HS-27A (cell line): ENCODE measurements around the gene IFFO2.

Experiments used
- DNase-seq: peaks from one replicate; pipeline ENCODE4 v3.0.0-alpha.2; 2012; ENCODE audit warnings: low read depth, missing footprints

The IFFO2 gene

DNA sequence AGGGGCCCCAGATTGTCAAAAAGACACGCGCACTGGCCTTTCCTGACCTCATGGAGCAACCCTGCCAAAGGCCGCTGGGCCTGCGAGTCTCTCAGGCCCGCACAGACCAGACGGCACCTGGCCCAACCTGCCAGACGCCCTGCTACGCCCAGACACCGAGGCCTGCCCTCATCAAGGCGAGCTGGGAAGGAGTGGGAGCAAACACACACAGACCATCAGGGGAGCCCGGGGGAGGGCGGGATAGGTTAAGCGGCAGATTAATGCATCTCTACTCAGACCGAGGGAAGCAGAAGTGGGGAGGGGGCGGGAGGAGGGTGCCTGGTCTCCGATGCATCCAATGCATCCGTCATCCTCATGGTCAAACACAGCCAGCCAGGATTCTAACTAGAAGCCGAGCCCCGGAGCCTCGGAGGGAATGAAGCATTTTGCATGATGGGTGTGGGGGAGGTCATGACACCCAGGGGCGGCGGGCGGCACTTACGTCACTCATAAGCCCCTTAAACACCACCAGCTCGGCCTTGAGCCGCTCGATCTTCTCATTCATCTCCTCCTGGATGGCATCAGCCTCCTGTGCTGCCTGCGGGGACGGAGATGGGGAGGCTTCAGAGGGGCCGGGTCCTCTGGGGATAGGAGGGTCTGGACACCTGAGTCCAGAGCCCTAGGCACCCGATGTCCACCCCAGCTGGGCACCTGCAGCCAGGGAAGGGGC, 37.1 kb downstream of the IFFO2 start:
- no peak for DNase-seq

DNA sequence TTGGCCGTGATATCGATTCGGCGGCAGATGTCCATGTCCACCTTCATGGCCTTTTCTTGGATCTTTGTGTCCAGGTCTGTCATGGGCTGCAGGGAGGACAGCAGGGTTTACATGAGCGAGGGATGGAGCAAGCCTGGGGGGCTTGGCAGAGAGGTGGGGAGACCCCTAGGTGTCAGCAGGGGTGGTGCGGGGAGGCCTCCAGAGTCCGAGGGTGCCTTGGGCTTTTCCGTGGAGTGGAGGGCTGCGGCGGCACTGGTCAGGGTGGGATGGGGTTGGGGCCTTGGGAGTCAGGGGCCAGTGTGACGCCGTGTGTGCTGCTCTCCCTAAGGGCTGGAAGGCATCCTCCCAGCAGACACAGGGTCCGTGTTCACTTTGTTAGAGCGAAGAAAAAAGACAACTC, 38.1 kb downstream of the IFFO2 start:
- no peak for DNase-seq

DNA sequence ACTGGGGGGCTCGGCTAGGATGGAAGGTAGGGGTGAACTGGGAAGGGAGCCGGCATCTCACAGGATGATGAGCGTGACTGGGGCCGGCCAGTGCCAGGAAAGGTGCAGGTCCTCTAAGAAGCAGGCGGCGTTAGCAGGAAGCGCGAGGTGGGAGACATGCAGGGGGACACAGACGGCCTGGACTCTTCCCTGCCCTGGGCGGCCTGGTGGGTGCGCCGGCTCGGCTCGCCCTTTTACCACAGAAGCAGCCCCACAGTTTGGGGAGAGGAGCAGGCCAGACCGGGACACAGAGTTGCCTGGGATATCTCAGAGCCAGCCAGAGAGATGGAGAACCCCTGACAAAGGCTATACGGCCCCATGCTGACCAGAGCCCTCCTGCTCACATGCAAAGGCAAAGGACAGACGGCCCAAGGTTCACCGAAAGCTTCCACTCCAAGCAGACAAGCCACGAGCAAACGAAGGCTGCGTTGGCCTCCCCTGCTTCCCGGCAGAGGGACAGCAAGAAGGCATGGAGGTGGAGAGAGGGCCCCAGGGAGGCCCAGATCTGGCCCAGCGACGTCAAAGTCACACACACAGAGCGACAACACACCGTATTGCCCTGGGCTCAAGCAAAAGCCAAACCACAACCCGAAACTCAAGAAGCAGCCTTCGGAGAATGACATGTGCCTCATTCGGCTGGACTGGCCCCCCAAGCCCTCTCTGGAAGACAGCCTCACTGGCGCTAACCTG, 39.2 kb downstream of the IFFO2 start:
- DNase-seq, result no peak

DNA sequence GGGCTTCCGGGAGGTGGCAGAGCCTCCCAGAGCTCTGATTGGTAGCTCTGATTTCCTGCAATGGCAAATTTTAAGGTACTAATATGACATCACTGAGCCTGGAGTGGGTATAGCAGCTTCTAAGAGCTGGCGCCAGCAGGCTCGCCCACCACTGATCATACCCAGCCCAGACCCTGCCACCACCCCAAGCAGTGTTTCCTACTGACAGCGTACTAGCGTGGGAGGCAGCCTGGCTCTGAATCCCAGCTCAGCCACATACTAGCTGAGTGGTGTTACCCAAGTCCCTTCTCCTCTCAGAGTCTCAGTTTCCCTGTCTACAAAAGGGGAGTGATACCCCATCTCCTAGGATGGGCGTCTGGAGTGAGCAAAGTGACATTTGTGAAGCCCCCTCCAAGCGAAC, 41.1 kb downstream of the IFFO2 start:
- no peak for DNase-seq

DNA sequence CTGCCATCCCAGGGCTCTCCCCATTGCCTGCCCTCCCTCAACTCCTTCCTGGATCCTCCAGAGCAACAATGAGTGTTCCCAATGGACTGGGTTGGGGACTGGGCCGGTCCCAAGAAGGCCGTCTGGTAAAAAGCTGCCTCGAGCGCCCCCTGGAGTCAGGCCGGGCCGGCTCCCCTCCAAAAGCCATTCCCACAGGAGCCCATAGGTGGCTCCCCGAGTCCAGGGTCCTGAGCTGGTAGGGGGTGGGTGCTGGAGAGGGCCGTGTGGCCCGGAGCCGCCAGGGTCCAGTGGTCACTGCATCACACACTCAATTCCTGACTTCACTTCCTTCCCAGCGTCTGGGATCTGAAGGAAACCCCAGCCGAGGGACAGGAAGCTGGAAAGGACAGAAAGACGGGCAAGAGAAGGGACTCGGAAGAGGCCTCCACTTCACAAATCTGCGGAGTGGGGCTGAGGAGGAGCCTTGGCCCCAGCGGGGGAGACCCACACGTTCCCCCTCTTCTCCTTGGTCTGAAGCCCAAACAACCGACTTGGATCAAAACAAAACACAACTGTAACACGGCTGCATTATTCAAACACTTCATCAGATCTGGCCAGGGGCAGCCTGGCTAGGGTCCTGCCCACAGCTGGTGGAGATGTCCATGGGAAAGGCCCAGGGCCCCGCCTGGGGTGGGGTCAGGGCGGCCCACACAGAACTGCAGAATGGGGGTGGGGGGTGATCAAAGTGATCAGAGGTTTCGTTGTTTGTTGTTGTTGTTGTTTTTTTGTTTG, 43.2 kb downstream of the IFFO2 start:
- DNase-seq, result no peak

DNA sequence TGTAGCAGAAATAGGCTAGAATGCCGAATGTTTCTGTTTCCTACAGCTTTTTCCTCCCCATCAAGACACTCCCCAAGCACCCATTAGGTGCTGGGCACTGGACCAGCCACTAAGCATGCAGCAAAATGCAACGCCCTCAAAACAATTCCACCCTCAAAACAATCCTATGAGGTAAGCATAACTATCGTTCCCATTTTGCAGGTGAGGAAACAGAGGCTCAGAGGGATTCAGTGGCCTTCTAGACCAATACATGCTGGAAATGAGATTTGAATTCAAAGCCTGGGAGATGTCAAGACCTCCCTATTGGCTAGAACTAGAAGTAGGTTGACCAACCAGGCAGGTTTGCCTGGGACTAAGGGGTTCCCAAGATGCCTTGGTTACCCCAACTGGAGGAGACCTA, 43.9 kb downstream of the IFFO2 start:
- no peak for DNase-seq

DNA sequence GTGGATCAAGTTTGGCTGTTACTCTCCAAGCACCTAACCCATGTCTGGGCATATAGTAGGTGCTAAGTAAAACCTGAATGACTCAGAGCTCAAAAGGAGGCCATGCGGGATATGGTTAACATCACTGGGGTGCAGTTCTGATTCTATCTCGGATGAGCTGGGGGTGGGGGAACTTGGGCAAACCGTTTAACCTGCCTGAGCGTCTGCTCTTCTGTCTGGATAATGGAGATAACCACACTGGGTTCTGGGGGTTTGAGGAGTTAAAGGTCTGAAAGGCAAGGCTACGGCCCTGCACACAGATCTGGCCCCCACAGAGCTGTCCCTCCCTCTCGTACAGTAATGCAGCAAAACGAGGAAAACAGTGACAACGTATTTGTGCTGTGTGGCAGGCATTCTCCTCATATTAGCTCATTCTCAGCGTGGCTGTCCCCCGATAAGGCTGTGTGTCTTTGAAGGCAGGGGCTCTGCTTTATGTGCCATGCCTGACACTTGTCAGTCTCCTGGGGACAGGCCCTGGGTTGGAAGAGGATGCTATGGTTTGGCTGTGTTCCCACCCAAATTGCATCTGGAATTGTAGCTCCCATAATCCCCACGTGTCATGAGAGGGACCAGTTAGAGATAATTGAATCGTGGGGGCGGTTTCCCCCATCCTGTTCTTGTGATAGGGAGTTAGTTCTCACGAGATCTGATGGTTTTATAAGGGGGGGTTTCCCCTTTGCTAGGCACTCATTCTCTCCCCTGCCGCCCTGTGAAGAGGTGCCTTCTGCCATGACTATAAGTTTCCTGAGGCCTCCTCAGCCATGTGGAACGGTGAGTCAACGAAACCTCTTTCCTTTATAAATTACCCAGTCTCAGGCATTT, 47.3 kb downstream of the IFFO2 start:
- DNase-seq, result no peak

DNA sequence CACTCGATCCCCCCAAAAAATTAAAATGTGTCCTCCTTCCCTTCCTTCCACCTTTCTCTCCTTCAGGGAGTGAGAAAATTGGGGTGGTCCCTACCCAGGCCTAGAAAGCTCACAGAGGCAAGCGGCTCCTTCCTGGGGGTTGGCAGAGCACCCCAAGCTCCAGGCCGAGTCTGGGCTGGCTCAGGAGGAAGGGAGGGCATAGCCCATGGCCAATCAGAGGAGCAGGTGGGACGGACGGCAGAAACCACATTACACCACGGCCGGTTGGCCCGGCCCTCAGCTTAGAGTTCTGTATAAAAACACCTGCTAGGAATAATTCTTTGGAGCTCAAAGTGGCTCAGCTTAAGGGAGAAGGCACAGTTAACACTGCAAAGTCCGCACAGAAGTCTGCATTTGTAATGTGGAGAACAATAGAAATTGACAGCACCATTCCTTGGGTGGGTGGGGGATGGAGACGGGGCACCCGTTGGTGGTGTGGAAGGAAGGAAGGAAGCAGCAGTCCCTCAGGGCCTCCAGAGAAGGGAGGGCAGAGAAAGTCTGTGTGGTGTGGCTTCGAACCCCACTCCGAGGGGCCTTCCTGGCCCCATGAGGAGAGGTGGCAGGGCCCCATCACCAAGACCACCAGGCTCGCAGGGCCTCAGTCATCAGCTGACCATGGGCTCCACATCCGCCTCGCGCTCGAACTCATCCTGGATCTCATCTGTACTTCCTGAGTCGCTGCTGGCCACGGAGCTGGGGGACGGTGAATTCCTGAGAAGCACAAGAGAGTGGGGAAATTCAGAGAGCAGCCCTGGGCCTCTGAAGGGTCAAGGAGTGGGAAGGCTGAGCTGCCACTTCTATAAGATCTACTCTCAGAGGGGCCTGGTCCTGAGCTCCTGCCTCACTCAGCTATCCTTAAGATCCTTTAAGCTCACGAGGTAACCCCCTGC, 48.3 kb downstream of the IFFO2 start:
- no peak for DNase-seq

DNA sequence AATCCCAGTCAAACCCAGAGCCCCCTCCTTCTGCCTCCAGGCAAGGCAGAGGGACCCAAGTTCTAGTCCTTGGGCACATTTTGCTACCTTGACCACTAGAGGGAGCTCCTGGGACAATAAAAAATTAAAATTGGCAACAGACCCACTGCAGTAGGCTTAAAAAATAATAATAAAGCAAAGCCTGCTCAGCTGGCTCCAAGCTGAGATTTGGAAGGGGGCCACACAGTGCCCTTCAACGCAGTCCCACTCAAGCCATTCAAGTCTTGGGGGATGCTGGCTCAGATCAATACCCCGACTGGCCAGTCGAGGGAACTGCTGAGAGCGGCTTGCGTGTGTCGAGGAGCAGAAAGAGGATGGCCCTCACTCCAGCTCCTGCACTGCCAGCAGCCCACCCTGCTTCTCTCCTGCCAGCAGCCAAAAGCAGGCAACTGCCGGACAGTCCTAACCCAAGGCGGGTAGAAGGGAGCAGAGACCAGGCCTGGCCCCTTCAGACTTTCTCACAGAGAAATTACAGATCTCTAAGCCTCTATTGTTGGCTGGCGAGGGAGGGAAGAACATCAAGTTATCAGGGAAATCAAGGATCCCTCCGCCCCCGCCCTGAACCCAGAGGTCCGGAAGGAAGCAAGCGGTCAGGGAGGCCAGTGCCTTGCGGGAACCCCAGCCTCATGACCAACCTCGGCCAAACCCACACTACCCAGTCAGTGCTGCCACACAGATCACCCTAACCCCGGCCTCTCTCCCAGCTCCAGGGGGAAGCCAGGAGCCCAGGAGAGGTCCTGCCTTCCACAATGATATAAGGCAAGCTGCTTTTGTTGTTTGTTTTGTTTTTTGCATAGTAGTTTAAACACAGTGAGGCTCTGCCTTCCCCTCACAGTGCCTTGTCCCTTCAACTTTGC, 49.2 kb downstream of the IFFO2 start:
- DNase-seq, result no peak

DNA sequence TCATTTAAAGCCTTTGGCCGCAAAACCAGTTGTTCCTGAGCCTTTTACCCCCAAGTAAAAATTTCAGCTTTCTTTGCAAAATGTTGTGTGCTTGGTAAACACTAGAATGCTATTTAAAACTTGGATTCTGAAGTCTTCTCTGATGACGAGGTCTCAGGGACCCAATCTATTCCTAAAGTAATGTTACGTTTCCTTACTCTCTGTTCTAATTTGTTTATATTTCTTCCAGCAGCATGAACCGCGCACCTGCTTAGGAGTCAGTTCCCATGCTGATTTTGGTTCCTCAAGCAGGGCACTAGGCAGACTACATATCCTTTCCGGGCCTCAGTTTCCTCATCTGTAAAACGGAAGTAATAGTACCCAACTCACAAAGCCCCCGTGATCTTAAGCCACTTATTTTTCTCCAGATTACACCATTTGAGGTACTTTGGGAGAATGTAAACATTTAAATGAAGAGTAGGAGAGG, 53.2 kb downstream of the IFFO2 start:
- DNase-seq, result no peak

DNA sequence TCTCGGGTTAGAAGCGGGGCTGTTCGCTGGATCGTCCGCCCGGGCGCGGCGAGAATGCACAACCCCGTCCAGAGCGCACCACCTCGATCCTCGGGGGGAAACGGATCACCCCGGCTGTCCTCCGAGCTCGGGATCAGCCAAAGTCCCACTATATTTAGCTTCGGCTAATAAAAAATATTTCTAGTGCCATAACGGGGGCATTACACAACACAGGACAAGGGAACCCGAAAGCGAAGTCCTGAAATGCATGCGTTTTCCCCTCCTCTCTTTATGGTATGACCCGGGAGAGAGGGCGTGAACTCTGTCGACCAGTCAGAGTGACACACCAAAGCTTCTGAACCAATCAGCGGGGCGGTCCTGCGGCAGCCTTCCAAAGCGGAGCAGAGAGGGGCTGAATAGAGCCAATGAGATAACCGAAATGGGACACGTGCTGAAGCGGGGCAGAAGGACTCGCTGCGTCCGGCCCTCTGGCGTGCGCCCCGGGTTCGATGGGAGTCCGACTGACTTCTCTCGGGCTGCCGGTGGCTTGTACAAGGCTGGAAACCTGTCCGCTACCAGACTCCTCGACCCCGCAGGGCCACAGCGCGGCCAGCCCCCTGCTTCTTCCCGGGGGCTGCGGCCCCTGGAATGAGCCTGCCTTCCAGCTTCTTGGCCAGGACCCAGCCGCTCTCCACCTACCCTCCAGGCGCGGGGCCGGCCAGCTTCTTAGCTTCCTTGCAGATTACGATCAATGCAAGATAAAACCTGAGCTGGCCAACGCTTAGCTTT, 53.8 kb downstream of the IFFO2 start, which contains the start of gene ALDH4A1:
ALDH4A1 (minus strand) TSS at position 33 of the 768 bp plus-strand sequence; CDS start at position 1, 32 bp downstream.
- DNase-seq, result peak; percentile 95

DNA sequence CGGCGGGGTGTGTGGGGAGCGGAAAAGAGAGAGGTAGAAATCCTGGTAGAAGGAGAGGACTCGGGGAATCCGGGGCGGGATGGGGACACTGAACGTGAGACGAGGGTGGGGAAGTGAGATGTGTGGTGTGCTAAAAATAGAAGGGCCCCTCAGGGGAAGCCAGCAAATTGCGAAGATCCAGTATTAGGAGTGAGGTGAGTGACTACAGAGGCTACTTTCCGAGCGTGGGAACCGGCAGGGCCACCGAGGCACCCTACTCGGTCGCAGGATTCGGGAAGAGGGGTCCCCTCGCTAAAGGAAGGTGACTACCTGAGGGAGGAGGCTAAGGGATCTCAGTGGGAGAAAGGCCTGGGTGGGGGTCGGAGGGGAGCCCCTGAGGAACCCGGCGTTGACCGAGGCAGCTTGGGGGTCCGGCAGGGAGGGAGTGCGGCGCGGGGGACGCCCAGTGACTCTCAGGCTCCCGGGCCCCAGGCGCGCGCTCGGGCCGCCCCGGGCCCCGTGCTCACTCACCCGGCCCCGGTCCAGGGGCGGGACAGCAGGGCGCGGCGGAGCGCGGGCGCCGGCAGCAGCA, 54.4 kb downstream of the IFFO2 start:
- no peak for DNase-seq

DNA sequence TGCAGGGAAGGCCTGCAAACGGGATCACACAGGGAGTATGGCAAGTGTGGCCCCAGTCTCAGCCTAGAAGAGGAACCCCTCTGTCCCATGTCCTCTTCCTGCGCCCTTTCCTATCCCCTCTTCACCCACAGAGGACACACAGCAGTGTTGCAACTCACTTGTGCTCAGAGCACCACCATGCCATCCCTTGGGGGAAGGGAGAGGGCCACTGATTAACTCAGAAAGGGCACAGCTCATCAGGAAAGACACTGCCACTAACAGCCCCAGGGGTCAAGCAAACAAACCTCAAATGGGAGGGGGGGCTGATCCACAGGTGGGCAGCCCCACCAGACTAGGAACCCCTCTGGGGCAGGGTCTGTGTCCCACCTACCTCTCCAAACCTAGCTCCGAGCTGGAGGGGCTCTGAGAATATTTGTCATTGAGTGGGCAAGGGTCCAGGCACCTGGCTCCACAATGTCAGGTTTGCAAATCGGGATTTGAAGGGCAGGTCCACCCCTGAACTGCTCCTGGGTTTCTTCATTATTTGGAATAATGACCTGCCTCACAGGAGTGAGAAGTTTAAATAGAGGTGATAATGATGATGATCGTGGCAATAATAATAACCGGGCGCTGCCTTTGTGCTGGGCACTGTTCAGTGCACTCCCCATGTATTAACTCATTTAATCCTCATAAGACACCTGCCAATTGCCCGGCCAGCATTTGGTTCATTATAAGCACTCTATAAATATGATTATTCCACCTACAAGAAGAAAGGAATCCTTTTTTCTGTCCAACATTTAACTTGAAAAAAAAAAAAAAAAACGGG, 55.1 kb downstream of the IFFO2 start:
- no peak for DNase-seq

DNA sequence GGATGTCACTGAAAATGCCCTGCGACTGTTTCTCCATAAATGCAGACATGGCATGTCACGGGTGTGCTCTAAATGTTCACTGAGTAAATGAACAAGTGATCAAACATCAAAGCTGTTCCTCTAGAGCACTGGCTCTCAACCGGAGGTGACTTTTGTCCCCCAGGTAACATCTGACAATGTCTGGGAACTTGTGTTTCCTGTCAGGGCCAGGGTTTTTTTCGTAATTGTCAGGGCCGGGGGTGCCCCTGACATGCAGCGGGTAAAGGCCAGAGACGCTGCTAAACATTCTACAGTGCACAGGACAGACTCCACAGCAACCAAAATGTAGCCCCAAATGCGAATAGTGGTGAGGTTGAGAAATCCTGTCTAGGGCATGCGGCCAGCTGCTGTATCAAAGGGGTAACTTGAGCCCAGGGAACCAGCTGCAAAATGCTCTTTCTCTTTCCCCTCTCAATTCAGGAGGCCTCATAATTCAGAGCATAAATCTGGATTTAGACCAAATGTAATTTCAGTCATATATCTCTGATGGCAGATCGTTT, 56.1 kb downstream of the IFFO2 start:
- no peak for DNase-seq

DNA sequence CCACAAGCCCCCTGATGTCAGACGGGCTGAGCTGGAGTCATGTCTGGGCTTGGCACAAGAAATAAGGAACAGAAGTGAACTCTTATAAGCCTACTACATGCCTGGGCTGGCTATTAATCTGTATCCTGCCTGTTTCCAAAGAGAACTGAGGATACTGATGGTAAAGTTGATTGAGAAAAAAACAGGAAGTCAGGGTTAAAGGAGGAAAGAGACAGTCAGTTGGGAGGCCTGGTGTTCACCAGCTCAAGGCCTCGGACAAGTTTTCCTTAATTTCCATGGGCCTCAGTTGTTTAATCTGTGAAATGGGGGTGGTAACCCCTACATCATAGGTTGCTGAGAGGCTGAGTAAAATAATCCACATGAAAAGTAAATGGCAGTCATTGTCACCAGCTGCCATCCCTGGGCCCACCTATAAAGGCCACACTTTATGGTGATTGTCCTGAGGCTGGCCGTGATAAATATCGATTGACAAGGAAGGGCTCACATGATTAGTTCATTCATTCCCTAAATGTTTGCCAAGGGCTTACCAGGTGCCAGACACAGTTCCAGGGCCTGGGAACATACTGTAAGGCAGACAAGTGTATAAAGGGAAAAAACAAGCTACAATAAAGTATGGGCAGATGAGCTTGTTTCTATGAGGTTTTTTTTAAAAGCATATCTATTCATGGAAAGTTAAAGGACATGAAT, 57.0 kb downstream of the IFFO2 start:
- no peak for DNase-seq

DNA sequence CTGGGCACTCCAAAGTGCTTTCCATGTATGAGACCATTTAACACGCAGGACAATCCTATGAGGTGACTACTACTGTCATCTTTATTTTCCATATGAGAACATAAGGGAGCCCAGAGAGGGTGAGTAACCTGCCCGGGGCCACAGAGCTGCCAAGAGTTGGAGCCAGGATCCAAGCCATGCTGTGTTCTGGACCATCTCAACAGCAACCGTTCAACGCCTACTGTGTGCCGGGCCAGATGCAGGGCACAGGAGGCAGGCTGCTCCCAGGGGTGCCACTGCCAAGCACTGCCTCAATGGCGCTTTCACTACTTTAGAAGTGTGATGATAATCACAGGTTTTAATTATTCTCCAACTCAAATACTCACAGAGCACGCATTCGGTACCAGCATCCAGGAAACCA, 57.9 kb downstream of the IFFO2 start:
- DNase-seq, result no peak

DNA sequence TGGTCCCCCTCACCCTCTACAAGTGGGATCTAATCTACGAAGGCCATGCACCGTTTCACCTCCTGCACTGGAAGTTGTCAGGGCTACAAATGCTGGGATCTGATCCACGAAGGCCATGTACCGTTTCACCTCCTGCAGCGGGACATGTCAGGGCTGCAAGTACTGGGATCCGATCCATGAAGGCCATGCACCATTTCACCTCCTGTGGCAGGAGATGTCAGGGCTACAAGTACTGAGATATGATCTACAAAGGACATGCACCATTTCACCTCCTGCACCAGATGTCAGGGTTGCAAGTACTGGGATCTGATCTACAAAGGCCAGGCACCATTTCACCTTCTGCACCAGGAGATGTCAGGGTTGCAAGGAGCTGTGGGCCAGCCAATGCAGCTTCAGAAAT, 61.2 kb downstream of the IFFO2 start:
- no peak for DNase-seq
